Ishikawa (cell line): Measurements from ENCODE around the gene STX2.

Experiments
- CEBPB ChIP-seq: IDR thresholded peaks from 2 replicates; pipeline ENCODE4 v1.6.1; 2012
- CREB1 ChIP-seq: IDR thresholded peaks from 2 replicates; pipeline ENCODE4 v1.6.1; 2012; ENCODE audit warnings: low read depth
- EGR1 ChIP-seq: IDR thresholded peaks from 2 replicates; pipeline ENCODE4 v1.6.1; 2012
- EP300 ChIP-seq: IDR thresholded peaks from 2 replicates; pipeline ENCODE4 v1.6.1; 2012; ENCODE audit warnings: borderline replicate concordance
- FOXM1 ChIP-seq: IDR thresholded peaks from 2 replicates; pipeline ENCODE4 v1.6.1; 2012; ENCODE audit warnings: low read depth, borderline replicate concordance
- MAX ChIP-seq: IDR thresholded peaks from 2 replicates; pipeline ENCODE4 v1.6.1; 2012
- NFIC ChIP-seq: IDR thresholded peaks from 2 replicates; pipeline ENCODE4 v1.6.1; 2012
- RAD21 ChIP-seq: IDR thresholded peaks from 2 replicates; pipeline ENCODE4 v1.6.1; 2012; ENCODE audit warnings: low read depth
- REST ChIP-seq: IDR thresholded peaks from 2 replicates; pipeline ENCODE4 v1.6.1; 2012; ENCODE audit warnings: low read depth, mild to moderate bottlenecking
- TCF12 ChIP-seq: IDR thresholded peaks from 2 replicates; pipeline ENCODE4 v1.6.1; 2012; ENCODE audit warnings: low read depth
- TEAD4 ChIP-seq: IDR thresholded peaks from 2 replicates; pipeline ENCODE4 v1.6.1; 2012
- USF1 ChIP-seq: IDR thresholded peaks from 2 replicates; pipeline ENCODE4 v1.6.1; 2012
- YY1 ChIP-seq: IDR thresholded peaks from 2 replicates; pipeline ENCODE4 v1.6.1; 2012; ENCODE audit warnings: low read depth
- ZBTB7A ChIP-seq: IDR thresholded peaks from 2 replicates; pipeline ENCODE4 v1.6.1; 2012; ENCODE audit warnings: low read depth

Gene STX2

GRCh38 chr12:130826151-130826801, 12.8 kb downstream of the STX2 start:
- TF ChIP-seq RAD21 (peak; percentile 55; the same call in 1 of the 2 replicates), USF1 (peak; percentile 62), MAX (peak; percentile 92), ZBTB7A (no peak)

- TF ChIP-seq ZBTB7A: no peak
Measured at GRCh38 chr12:130825771-130826150, 13.3 kb downstream of the STX2 start.

GRCh38 chr12:130819681-130820080, 19.4 kb downstream of the STX2 start:
- no peak for TF ChIP-seq NFIC
- TF ChIP-seq REST: no peak
- no peak for TF ChIP-seq TCF12
- TF ChIP-seq YY1: no peak

GRCh38 chr12:130818635-130819576, 20.1 kb downstream of the STX2 start:
- TF ChIP-seq NFIC: no peak
- TF ChIP-seq REST: no peak
- TF ChIP-seq EGR1: no peak
- TF ChIP-seq MAX: peak; percentile 77
- TF ChIP-seq ZBTB7A: no peak
- TF ChIP-seq RAD21: peak; percentile 52; the same call in 1 of the 2 replicates
- no peak for TF ChIP-seq EP300
- no peak for TF ChIP-seq CEBPB

- TF ChIP-seq YY1: 0 out of 2 replicates have a peak, but pooled peaks have one; percentile 10
- no peak for TF ChIP-seq CEBPB
Measured at GRCh38 chr12:130818272-130818634, 20.8 kb downstream of the STX2 start.

- no peak for TF ChIP-seq TCF12
- TF ChIP-seq USF1: no peak
- TF ChIP-seq NFIC: no peak
- TF ChIP-seq YY1: no peak
- no peak for TF ChIP-seq MAX
- no peak for TF ChIP-seq FOXM1
- no peak for TF ChIP-seq REST
- no peak for TF ChIP-seq EP300
- no peak for TF ChIP-seq TEAD4
- TF ChIP-seq CREB1: no peak
Measured at GRCh38 chr12:130817804-130818203, 21.2 kb downstream of the STX2 start.
